ENCODE measurements around the gene ELP4.

DNA sequence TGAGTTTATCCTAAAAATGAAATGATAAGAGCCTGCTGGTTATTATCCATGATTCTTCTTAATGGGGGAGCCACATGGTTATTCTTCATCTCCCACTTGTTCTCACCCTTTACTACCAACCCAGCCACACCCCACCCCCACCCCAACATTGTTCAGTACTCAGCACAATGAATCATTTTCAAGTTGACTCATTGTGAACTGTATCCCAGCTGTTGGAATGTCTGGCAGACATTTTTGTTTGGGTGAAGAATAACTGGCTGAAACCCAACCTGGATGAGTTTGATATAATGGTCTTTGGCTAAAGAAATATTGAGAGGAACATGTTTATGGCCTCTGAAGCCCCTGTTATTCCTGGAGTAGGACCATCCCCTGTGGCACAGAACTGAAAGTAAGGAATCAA is 136.2 kb downstream of the ELP4 start:
- TF ChIP-seq, protein P1, sequence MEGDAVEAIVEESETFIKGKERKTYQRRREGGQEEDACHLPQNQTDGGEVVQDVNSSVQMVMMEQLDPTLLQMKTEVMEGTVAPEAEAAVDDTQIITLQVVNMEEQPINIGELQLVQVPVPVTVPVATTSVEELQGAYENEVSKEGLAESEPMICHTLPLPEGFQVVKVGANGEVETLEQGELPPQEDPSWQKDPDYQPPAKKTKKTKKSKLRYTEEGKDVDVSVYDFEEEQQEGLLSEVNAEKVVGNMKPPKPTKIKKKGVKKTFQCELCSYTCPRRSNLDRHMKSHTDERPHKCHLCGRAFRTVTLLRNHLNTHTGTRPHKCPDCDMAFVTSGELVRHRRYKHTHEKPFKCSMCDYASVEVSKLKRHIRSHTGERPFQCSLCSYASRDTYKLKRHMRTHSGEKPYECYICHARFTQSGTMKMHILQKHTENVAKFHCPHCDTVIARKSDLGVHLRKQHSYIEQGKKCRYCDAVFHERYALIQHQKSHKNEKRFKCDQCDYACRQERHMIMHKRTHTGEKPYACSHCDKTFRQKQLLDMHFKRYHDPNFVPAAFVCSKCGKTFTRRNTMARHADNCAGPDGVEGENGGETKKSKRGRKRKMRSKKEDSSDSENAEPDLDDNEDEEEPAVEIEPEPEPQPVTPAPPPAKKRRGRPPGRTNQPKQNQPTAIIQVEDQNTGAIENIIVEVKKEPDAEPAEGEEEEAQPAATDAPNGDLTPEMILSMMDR (IDR thresholded peaks at IDR 0.05), result no peak
- no peak for TF ChIP-seq RCOR1 (IDR thresholded peaks at IDR 0.05; ENCODE audit: low read depth, low read length)
- TF ChIP-seq MAZ (IDR thresholded peaks at IDR 0.05; ENCODE audit: borderline replicate concordance, low read depth, low read length), result no peak
- TF ChIP-seq POLR2A (IDR thresholded peaks at IDR 0.05; ENCODE audit: low read length), result no peak
- no peak for TF ChIP-seq RNF2 (IDR thresholded peaks at IDR 0.05; ENCODE audit: borderline replicate concordance, low read depth)
- TF ChIP-seq POLR2AphosphoS2 (conservative IDR thresholded peaks at IDR 0.05; ENCODE audit: low read length), result no peak
- TF ChIP-seq NR3C1 (IDR thresholded peaks at IDR 0.05), result no peak
- TF ChIP-seq HOXB5 (CRISPR knock-in tag; IDR thresholded peaks at IDR 0.05), result no peak
- TF ChIP-seq, protein P2, sequence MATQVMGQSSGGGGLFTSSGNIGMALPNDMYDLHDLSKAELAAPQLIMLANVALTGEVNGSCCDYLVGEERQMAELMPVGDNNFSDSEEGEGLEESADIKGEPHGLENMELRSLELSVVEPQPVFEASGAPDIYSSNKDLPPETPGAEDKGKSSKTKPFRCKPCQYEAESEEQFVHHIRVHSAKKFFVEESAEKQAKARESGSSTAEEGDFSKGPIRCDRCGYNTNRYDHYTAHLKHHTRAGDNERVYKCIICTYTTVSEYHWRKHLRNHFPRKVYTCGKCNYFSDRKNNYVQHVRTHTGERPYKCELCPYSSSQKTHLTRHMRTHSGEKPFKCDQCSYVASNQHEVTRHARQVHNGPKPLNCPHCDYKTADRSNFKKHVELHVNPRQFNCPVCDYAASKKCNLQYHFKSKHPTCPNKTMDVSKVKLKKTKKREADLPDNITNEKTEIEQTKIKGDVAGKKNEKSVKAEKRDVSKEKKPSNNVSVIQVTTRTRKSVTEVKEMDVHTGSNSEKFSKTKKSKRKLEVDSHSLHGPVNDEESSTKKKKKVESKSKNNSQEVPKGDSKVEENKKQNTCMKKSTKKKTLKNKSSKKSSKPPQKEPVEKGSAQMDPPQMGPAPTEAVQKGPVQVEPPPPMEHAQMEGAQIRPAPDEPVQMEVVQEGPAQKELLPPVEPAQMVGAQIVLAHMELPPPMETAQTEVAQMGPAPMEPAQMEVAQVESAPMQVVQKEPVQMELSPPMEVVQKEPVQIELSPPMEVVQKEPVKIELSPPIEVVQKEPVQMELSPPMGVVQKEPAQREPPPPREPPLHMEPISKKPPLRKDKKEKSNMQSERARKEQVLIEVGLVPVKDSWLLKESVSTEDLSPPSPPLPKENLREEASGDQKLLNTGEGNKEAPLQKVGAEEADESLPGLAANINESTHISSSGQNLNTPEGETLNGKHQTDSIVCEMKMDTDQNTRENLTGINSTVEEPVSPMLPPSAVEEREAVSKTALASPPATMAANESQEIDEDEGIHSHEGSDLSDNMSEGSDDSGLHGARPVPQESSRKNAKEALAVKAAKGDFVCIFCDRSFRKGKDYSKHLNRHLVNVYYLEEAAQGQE (IDR thresholded peaks at IDR 0.05), result no peak
- TF ChIP-seq SMC3 (IDR thresholded peaks at IDR 0.05), result no peak
- TF ChIP-seq JUNB (IDR thresholded peaks at IDR 0.05), result peak; percentile 87
- TF ChIP-seq KDM1A (IDR thresholded peaks at IDR 0.05; ENCODE audit: low read depth), result no peak
- TF ChIP-seq CHD4 (IDR thresholded peaks at IDR 0.05; ENCODE audit: borderline replicate concordance), result no peak

Data from A549 (cell line).